Fibroblast of pulmonary artery (primary cell): ENCODE data around the gene CA12.
A peak's percentile ranks its signal among the peaks of the same experiment; 100 is the strongest.

Source experiments
- DNase-seq: peaks from one replicate; pipeline ENCODE4 v3.0.0-alpha.2; 2010; ENCODE audit warnings: low read depth
- H3K4me3 ChIP-seq: replicated peaks from 2 replicates; pipeline ENCODE4 v1.5.1; 2011; ENCODE audit warnings: low read depth, mild to moderate bottlenecking, control low read depth, low read length, moderate library complexity
- CTCF ChIP-seq: IDR thresholded peaks from 2 replicates; pipeline ENCODE4 v1.5.1; 2011; ENCODE audit warnings: mild to moderate bottlenecking, control low read depth, low read length, inconsistent platforms; ENCODE audit errors: missing control alignments

Gene CA12

DNA sequence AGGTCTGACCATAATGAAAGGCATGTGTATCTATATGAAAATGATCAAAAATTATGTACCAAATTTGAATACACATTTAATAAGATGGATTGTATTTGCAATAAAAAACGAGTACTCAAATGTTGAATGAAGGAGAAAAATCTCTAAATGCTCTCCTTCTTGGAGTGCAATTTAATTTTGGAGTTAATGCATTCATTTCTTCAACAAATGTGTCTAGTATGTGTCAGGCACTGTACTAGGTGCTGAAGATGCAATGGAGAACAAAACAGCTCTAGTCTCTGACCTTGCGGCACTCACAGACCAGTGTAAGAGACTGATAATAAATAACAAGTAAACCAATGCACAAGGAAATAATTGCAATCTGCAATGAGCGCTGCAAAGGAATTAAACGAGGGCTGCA lies 28.8 kb downstream of the CA12 start:
- no peak for DNase-seq
- TF ChIP-seq CTCF: no peak

DNA sequence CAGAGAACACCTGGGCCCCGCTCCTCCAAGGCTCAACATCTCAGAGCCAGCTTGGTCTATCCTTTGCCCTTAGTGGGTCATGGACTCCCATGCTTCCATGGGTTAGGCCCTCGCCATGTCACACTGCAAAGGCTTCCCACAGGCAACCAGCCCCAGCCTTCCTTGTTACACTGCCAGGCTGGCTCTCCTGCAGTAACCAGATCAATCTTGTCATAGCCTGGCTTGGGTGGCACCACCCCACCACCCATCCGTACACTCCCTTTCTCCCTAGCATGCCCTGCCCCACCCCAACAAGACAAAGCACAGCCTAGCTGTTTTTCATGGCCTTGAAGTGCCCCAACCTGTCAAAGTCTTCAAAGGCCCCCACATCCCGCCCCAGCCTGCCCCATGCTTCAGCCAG lies 30.5 kb downstream of the CA12 start:
- no peak for TF ChIP-seq CTCF
- no peak for DNase-seq
- no peak overlapping the region for H3K4me3 ChIP-seq

More for the DNA sequence above, 28.8 kb downstream of the CA12 start:
- no peak overlapping the region for H3K4me3 ChIP-seq

- DNase-seq: peak; percentile 39
- TF ChIP-seq CTCF: no peak
- H3K4me3 ChIP-seq: no peak overlapping the region
Observed at GRCh38 chr15:63350178-63350621, 31.4 kb downstream of the CA12 start.

DNA sequence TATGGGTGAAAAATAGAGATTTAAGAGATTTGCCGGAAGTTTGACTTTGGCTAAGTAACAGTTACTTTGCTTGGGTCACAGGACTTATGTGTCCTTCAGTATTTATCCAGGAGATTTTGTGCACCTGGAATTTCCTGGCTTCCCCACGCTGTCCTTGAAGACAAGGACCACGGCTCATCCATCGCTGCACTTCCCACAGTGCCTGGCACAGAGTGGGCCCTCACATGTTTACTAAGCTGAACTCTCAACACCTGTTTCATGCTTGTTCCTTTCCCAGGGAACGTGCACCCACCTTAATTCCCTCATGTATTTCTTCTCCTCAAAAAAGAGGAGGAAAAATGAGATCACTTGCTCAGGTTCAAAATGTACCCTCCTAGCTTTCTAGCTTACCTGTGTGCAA lies 32.0 kb downstream of the CA12 start:
- H3K4me3 ChIP-seq: no peak overlapping the region
- no peak for TF ChIP-seq CTCF
- DNase-seq: no peak

DNA sequence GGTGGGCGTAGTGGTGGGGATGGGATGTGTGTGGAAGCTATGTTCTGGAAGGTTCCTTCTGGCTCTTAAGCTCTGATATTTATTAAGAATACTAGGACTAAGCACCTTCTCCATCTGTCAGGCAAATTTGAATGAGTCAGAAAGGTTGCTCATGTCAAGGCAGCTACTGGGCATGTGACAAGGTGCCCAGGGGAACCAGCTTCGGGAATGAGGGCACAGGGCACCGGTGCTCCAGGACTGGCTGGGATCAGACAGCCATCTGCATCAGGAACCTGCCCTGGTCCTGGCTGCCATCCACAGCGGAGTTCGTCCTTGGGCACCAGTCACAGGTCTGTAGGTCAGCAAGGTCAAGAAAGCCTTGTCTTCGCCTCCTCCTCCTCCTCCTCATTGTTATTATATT lies 32.5 kb downstream of the CA12 start:
- TF ChIP-seq CTCF: no peak
- no peak overlapping the region for H3K4me3 ChIP-seq
- no peak for DNase-seq

GRCh38 chr15:63348392-63348791 lies 33.3 kb downstream of the CA12 start:
- no peak overlapping the region for H3K4me3 ChIP-seq
- no peak for TF ChIP-seq CTCF
- DNase-seq: peak; percentile 82

DNA sequence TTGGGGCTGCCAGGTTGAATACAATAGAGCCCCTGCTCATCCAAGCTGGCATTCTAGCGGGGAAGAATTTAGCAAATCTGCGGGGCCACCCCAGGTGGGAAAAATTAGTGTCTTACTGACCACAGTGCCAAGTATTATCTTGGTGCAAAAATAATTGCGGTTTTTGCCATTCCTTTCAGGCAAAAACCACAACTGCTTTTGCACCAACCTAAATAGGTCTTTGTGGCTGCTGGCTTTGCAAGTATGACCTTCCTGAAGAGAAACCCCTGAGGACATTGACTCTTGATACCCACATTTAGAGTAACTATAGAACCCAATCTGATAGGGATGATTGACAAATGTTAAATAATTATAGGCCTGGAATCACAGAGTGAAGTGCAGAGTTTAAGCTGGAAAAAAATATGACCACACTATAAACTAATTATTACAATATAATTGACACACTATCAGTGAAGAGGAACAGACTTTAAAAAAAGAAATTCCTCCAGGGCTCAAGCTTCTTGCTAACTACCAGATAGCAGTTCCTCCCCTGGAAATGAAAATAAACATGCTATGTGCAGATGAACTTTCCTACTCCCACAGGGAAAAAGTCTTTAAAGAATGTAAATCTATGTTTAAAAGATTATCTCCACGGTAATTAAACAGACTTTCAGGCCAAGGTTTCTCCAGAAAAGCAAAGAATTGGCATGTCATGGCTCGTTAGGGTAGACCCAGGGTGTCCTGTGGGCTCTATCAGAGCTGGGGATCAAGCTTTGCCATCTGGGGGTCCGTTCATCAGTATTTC lies 34.4 kb downstream of the CA12 start:
- no peak for TF ChIP-seq CTCF
- no peak overlapping the region for H3K4me3 ChIP-seq
- peak; percentile 32 for DNase-seq
